IMR-90 (cell line): Measurements from ENCODE around the gene TMEM218. TPM values are rescaled to one million over a fixed set of nuclear protein-coding genes. Genes with fewer than 3 reads are reported as not detected.

ENCODE experiments used
- ATAC-seq: fragments of 200-7000 bp; cut with Tn5 transposase; 2 replicates; pipeline ENCODE4 v1.9.1; 2020; ENCODE audit warnings: low read depth, mild to moderate bottlenecking, moderate library complexity
- BruUV-seq: library from RNA; stranded (reverse); fragments of 400-500 nt; replicated peaks from 2 replicates; lab custom pipeline; 2021; lab: Mats Ljungman, UMichigan
- CTCF ChIA-PET: fragments of 300-600 bp; formaldehyde crosslinking; extraction: SDS; loops from one replicate; lab custom pipeline; 2021; ENCODE audit warnings: antibody characterized with exemption; lab: Yijun Ruan, JAX
- POLR2A ChIA-PET: fragments of 300-600 bp; sonication (Branson Sonifier 250); formaldehyde crosslinking; loops from one replicate; lab custom pipeline; 2022; ENCODE audit warnings: antibody characterized with exemption; ENCODE audit not compliant: unreplicated experiment; lab: Charles Lee
- DNase-seq: peaks from one replicate; pipeline ENCODE4 v3.0.0; 2013
- H2AFZ ChIP-seq: replicated peaks from 2 replicates; pipeline ENCODE3; 2013; ENCODE audit warnings: low read length, mild to moderate bottlenecking; ENCODE audit not compliant: poor library complexity
- H2AK5ac ChIP-seq: 2 replicates; pipeline ENCODE4 v1.6.1; 2013; ENCODE audit warnings: low read depth, low read length, inconsistent platforms
- H2AK9ac ChIP-seq: replicated peaks from 2 replicates; pipeline ENCODE3; 2013; ENCODE audit warnings: mild to moderate bottlenecking, low read depth, low read length, moderate library complexity; ENCODE audit not compliant: poor library complexity
- H2BK120ac ChIP-seq: 2 replicates; pipeline ENCODE4 v1.6.1; 2013; ENCODE audit warnings: low read depth, low read length, inconsistent platforms
- H2BK15ac ChIP-seq: 3 replicates; pipeline ENCODE4 v1.6.1; 2013; ENCODE audit warnings: low read depth, low read length, inconsistent platforms
- H2BK20ac ChIP-seq: 2 replicates; pipeline ENCODE4 v1.6.1; 2013; ENCODE audit warnings: low read depth, mild to moderate bottlenecking, inconsistent platforms, low read length, moderate library complexity
- H2BK5ac ChIP-seq: 2 replicates; pipeline ENCODE4 v1.6.1; 2013; ENCODE audit warnings: mild to moderate bottlenecking, low read depth, low read length, inconsistent platforms; ENCODE audit not compliant: poor library complexity, severe bottlenecking
- H3K14ac ChIP-seq: replicated peaks from 2 replicates; pipeline ENCODE4 v1.6.1; 2013; ENCODE audit warnings: low read depth, low read length, inconsistent platforms
- H3K18ac ChIP-seq: 2 replicates; pipeline ENCODE4 v1.6.1; 2013; ENCODE audit warnings: low read depth, low read length, control low read depth
- H3K23ac ChIP-seq: 2 replicates; pipeline ENCODE4 v1.6.1; 2013; ENCODE audit warnings: low read depth, low read length, inconsistent platforms
- H3K27ac ChIP-seq: 2 replicates; pipeline ENCODE4 v1.5.1; 2013; ENCODE audit warnings: mild to moderate bottlenecking, control low read depth, low read length; ENCODE audit not compliant: insufficient read depth
- H3K27me3 ChIP-seq: 2 replicates; pipeline ENCODE4 v1.6.1; 2013; ENCODE audit warnings: low read length; ENCODE audit not compliant: control insufficient read depth, insufficient read depth
- H3K36me3 ChIP-seq: 2 replicates; pipeline ENCODE4 v1.6.1; 2013; ENCODE audit warnings: low read length, mixed read lengths; ENCODE audit not compliant: control insufficient read depth, insufficient read depth
- H3K4ac ChIP-seq: 2 replicates; pipeline ENCODE4 v1.6.1; 2013; ENCODE audit warnings: low read depth, low read length, inconsistent platforms
- H3K4me1 ChIP-seq: 2 replicates; pipeline ENCODE4 v1.6.1; 2013; ENCODE audit warnings: low read length, mixed read lengths; ENCODE audit not compliant: control insufficient read depth, insufficient read depth
- H3K4me2 ChIP-seq: 2 replicates; pipeline ENCODE4 v1.6.1; 2013; ENCODE audit warnings: low read depth, mild to moderate bottlenecking, control low read depth, low read length, moderate library complexity
- H3K4me3 ChIP-seq: 2 replicates; pipeline ENCODE4 v1.5.1; 2013; ENCODE audit warnings: low read depth, mild to moderate bottlenecking, control low read depth, low read length, moderate library complexity; ENCODE audit not compliant: insufficient read depth
- H3K56ac ChIP-seq: 2 replicates; pipeline ENCODE4 v1.6.1; 2013; ENCODE audit warnings: low read length, inconsistent platforms; ENCODE audit not compliant: insufficient read depth; ENCODE audit errors: extremely low read depth
- H3K79me1 ChIP-seq, 2 experiments: 2 replicates each; pipeline ENCODE4 v1.6.1; 2013; ENCODE audit warnings: low read length in 2 of 2, inconsistent platforms in 1 of 2, low read depth in 1 of 2
- H3K9ac ChIP-seq: 2 replicates; pipeline ENCODE4 v1.6.1; 2013; ENCODE audit warnings: low read depth, low read length, control low read depth
- H3K9me1 ChIP-seq: 2 replicates; pipeline ENCODE4 v1.6.1; 2013; ENCODE audit warnings: low read length, inconsistent platforms; ENCODE audit not compliant: insufficient read depth
- H3K9me3 ChIP-seq: 2 replicates; pipeline ENCODE4 v1.6.1; 2013; ENCODE audit warnings: low read length; ENCODE audit not compliant: control insufficient read depth, insufficient read depth
- H4K20me1 ChIP-seq: 2 replicates; pipeline ENCODE4 v1.6.1; 2013; ENCODE audit warnings: low read length, inconsistent platforms; ENCODE audit not compliant: insufficient read depth
- H4K5ac ChIP-seq: 2 replicates; pipeline ENCODE4 v1.6.1; 2013; ENCODE audit warnings: mild to moderate bottlenecking, low read depth, low read length, control low read depth
- H4K8ac ChIP-seq, 2 experiments: 2 replicates each; pipeline ENCODE4 v1.6.1; 2013; ENCODE audit warnings: low read depth in 2 of 2, low read length in 2 of 2, control low read depth in 1 of 2, inconsistent platforms in 1 of 2
- H4K91ac ChIP-seq: 2 replicates; pipeline ENCODE4 v1.6.1; 2013; ENCODE audit warnings: low read depth, low read length, inconsistent platforms; ENCODE audit not compliant: insufficient read depth
- BHLHE40 ChIP-seq: fragments of 150-350 bp; IDR thresholded peaks from 2 replicates; pipeline ENCODE4 v1.6.1; 2016; ENCODE audit warnings: mild to moderate bottlenecking, low read depth, low read length
- CHD1 ChIP-seq: IDR thresholded peaks from 2 replicates; pipeline ENCODE4 v1.6.1; 2012; ENCODE audit warnings: low read depth, low read length, improper control_type of control experiment
- FOS ChIP-seq: fragments of 150-350 bp; IDR thresholded peaks from 2 replicates; pipeline ENCODE4 v1.6.1; 2016; ENCODE audit warnings: low read depth, low read length
- MAFK ChIP-seq: IDR thresholded peaks from 2 replicates; pipeline ENCODE4 v1.6.1; 2012; ENCODE audit warnings: low read depth, low read length, improper control_type of control experiment
- MAZ ChIP-seq: IDR thresholded peaks from 2 replicates; pipeline ENCODE4 v1.6.1; 2012; ENCODE audit warnings: low read depth, mild to moderate bottlenecking, low read length, improper control_type of control experiment, moderate library complexity, borderline replicate concordance
- MXI1 ChIP-seq: IDR thresholded peaks from 2 replicates; pipeline ENCODE4 v1.6.1; 2012; ENCODE audit warnings: low read depth, mild to moderate bottlenecking, low read length, moderate library complexity, borderline replicate concordance
- POLR2A ChIP-seq: IDR thresholded peaks from 2 replicates; pipeline ENCODE4 v1.6.1; 2012; ENCODE audit warnings: mild to moderate bottlenecking, low read depth, low read length
- RFX5 ChIP-seq: IDR thresholded peaks from 2 replicates; pipeline ENCODE4 v1.8.0; 2012; ENCODE audit warnings: low read depth, mild to moderate bottlenecking, low read length, moderate library complexity
- SMC3 ChIP-seq: fragments of 150-350 bp; IDR thresholded peaks from 2 replicates; pipeline ENCODE4 v1.6.1; 2016; ENCODE audit warnings: low read depth, mild to moderate bottlenecking, antibody characterized with exemption, low read length, moderate library complexity
- WGBS, 2 experiments: methylation state at CpG; one replicate each; pipeline versions ENCODE4 v1.1.5 to v1.1.7; 2013; ENCODE audit warnings: missing lambda C conversion rate in 2 of 2; ENCODE audit not compliant: insufficient read length in 1 of 2; ENCODE audit errors: extremely low coverage in 2 of 2; 5-methylcytosine and 5-hydroxymethylcytosine counted together
- dilution Hi-C: fragments of 300-500 bp; cut with HindIII; formaldehyde crosslinking; loops from one replicate; pipeline ENCODE4 v1.14.3; 2018; ENCODE audit warnings: low sequenced_read_pairs; ENCODE audit not compliant: unreplicated experiment
- in situ Hi-C: fragments of 300-500 bp; cut with MboI; formaldehyde crosslinking; loops from 3 replicates; pipeline ENCODE4 v1.14.3; 2019; ENCODE audit warnings: low sequenced_read_pairs, inconsistent platforms, mixed read lengths
- intact Hi-C: fragments of 100-400 bp; cut with micrococcal nuclease; formaldehyde crosslinking; loops from 2 replicates; pipeline ENCODE4 v1.10.0; 2022
- polyA plus RNA-seq, 3 experiments: library from polyadenylated mRNA; depleted of rRNA; stranded (reverse); fragments of >200 nt; gene quantifications; 2 replicates each; pipeline ENCODE4 v1.2.3, GENCODE V29; 2012; ENCODE audit warnings: low replicate concordance in 1 of 3
- total RNA-seq: library from RNA; depleted of rRNA; stranded (reverse); fragments of >200 nt; gene quantifications from 2 replicates; pipeline ENCODE4 v1.2.3, GENCODE V29; 2012
- TF ChIP-seq, protein P1 (sequence below): conservative IDR thresholded peaks from 2 replicates; pipeline ENCODE4 v1.5.1; 2012; ENCODE audit warnings: mild to moderate bottlenecking, low read depth, low read length, improper control_type of control experiment
- TF ChIP-seq, protein P2 (sequence below): fragments of 150-350 bp; IDR thresholded peaks from 2 replicates; pipeline ENCODE4 v1.6.1; 2017; ENCODE audit warnings: mild to moderate bottlenecking, antibody characterized with exemption, low read length, low read depth

TMEM218 gene
- total and polyA plus RNA-seq, 2 of the 4 experiments (the other 2 are of a cell fraction), result 19.4 to 23.0 TPM

DNA sequence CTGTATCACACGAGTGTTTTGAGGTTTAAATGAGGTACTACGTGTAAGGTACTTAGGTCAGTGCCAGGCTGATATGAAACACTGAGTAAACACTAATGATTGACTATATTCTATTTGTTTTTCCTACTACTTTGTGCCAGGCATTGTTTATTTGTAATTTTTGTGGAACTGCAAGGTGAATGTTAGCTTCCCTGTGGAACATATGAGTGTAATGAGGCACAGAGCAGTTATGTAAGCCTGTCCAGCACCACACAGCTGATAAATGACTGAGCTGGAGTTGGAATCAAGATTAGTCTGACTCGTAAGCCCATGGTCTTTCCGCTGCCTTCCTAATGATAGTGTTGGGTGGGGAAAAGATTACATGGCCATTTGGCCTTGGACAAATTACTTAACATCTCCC, 42.4 kb downstream of the TMEM218 start:
- Histone ChIP-seq H3K9me3 (no peaks in the 10 kb centered on the region), H2BK20ac (no peak overlapping the region), H3K18ac (no peak overlapping the region), H3K4me3 (no peak overlapping the region), H3K23ac (no peak overlapping the region), H4K20me1 (no peaks in the 10 kb centered on the region), H4K8ac (no peak overlapping the region), H2BK120ac (no peak overlapping the region), H2AK5ac (no peak overlapping the region), H3K9me1 (peaks cover 20% of the 10 kb centered on the region), H3K4me1 (peaks cover 15% of the 10 kb centered on the region), H3K27me3 (no peaks in the 10 kb centered on the region), H2BK5ac (no peak overlapping the region), H3K4me2 (no peak overlapping the region), H3K27ac (no peak overlapping the region), H2AK9ac (no peak overlapping the region), H4K91ac (no peak overlapping the region), H3K14ac (no peak overlapping the region), H2BK15ac (no peak overlapping the region), H3K9ac (no peak overlapping the region), H4K5ac (no peak overlapping the region), H3K56ac (no peak overlapping the region), H3K79me1 (no peaks in the 10 kb centered on the region), H2AFZ (no peak overlapping the region), H3K4ac (no peak overlapping the region), H3K36me3 (no peaks in the 10 kb centered on the region)
- POLR2A ChIA-PET, result no interaction called here
- CTCF ChIA-PET, result interaction anchor here (1.5 kb wide), 1 partner anchor 9 kb away, joined by 3 read pairs; no protein-coding TSS in a partner anchor
- WGBS, 2 experiments, result no CpG with 5 or more reads among the region's 4 CpGs
- intact Hi-C loops (no loop called here), dilution Hi-C loops (no loop called here), in situ Hi-C loops (no loop called here)
- ATAC-seq (no peak), DNase-seq (peak; percentile 22)
- no TSS peak for BruUV-seq
- TF ChIP-seq CHD1 (no peak), RFX5 (no peak), MXI1 (no peak), BHLHE40 (no peak), POLR2A (no peak), SMC3 (no peak), FOS (no peak), MAFK (no peak), MAZ (no peak)
- TF ChIP-seq, protein P1, sequence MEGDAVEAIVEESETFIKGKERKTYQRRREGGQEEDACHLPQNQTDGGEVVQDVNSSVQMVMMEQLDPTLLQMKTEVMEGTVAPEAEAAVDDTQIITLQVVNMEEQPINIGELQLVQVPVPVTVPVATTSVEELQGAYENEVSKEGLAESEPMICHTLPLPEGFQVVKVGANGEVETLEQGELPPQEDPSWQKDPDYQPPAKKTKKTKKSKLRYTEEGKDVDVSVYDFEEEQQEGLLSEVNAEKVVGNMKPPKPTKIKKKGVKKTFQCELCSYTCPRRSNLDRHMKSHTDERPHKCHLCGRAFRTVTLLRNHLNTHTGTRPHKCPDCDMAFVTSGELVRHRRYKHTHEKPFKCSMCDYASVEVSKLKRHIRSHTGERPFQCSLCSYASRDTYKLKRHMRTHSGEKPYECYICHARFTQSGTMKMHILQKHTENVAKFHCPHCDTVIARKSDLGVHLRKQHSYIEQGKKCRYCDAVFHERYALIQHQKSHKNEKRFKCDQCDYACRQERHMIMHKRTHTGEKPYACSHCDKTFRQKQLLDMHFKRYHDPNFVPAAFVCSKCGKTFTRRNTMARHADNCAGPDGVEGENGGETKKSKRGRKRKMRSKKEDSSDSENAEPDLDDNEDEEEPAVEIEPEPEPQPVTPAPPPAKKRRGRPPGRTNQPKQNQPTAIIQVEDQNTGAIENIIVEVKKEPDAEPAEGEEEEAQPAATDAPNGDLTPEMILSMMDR, result no peak
- TF ChIP-seq, protein P2, sequence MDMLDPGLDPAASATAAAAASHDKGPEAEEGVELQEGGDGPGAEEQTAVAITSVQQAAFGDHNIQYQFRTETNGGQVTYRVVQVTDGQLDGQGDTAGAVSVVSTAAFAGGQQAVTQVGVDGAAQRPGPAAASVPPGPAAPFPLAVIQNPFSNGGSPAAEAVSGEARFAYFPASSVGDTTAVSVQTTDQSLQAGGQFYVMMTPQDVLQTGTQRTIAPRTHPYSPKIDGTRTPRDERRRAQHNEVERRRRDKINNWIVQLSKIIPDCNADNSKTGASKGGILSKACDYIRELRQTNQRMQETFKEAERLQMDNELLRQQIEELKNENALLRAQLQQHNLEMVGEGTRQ, result no peak
